Cortex of kidney (tissue), 1 donor: ENCODE measurements around the gene IL3RA.
"Not testable (repeated sequence)": the region's sequence is repeated elsewhere in the genome, so short reads cannot be mapped to it uniquely, and the experiment has no call there.

Experiments used
- DNase-seq: peaks from one replicate; lab custom pipeline; 2025; lab: John Stamatoyannopoulos, UW

The IL3RA gene

GRCh38 chrX:1330605-1331004 lies 6.0 kb upstream of the IL3RA start:
- no peak for DNase-seq

GRCh38 chrX:1332433-1332832 lies 4.2 kb upstream of the IL3RA start:
- not testable (repeated sequence) for DNase-seq

- DNase-seq: no peak
These were observed 1.7 kb upstream of the IL3RA start for GRCh38 chrX:1334854-1335253.

- no peak for DNase-seq
These were observed 579 bp downstream of the IL3RA start for GRCh38 chrX:1336948-1337779.

- no peak for DNase-seq
These were observed 5.1 kb downstream of the IL3RA start for GRCh38 chrX:1341545-1342184.

- not testable (repeated sequence) for DNase-seq
These were observed 13.0 kb downstream of the IL3RA start for GRCh38 chrX:1349606-1350005.

- DNase-seq: no peak
These were observed 15.6 kb downstream of the IL3RA start for GRCh38 chrX:1351981-1352714.

- no peak for DNase-seq
These were observed 17.7 kb downstream of the IL3RA start for GRCh38 chrX:1354036-1355019.

- DNase-seq: no peak
These were observed 18.8 kb downstream of the IL3RA start for GRCh38 chrX:1355131-1356046.

GRCh38 chrX:1357993-1358392 lies 21.4 kb downstream of the IL3RA start:
- no peak for DNase-seq

- DNase-seq: no peak
These were observed 22.4 kb downstream of the IL3RA start for GRCh38 chrX:1358793-1359476.

GRCh38 chrX:1359477-1359873 lies 22.9 kb downstream of the IL3RA start:
- no peak for DNase-seq

- DNase-seq: no peak
These were observed 23.6 kb downstream of the IL3RA start for GRCh38 chrX:1360171-1360570.

- no peak for DNase-seq
These were observed 24.7 kb downstream of the IL3RA start for GRCh38 chrX:1361275-1361674.

- no peak for DNase-seq
These were observed 25.3 kb downstream of the IL3RA start for GRCh38 chrX:1361910-1362309.

GRCh38 chrX:1366363-1366762 lies 29.8 kb downstream of the IL3RA start:
- DNase-seq: not testable (repeated sequence)

GRCh38 chrX:1368385-1368698 lies 31.8 kb downstream of the IL3RA start:
- DNase-seq: no peak

GRCh38 chrX:1378306-1378759 lies 41.7 kb downstream of the IL3RA start:
- no peak for DNase-seq

GRCh38 chrX:1380672-1381233 lies 44.2 kb downstream of the IL3RA start:
- DNase-seq: no peak
